A549 (cell line): ENCODE data around the gene EXO1.

Experiments
- CHD4 ChIP-seq: fragments of 200-600 bp; sonication (generic); IDR thresholded peaks from 2 replicates; pipeline ENCODE4 v1.6.1; 2016; ENCODE audit warnings: antibody characterized with exemption, mild to moderate bottlenecking, borderline replicate concordance
- CTCF ChIP-seq: fragments of >200 bp; sonication (Bioruptor Twin); formaldehyde crosslinking; IDR thresholded peaks from 3 replicates; pipeline ENCODE4 v1.5.1; 2016
- E2F6 ChIP-seq: IDR thresholded peaks from 2 replicates; pipeline ENCODE4 v1.6.1; 2012; ENCODE audit warnings: low read depth, borderline replicate concordance
- HDAC2 ChIP-seq: fragments of 200-600 bp; sonication (generic); IDR thresholded peaks from 2 replicates; pipeline ENCODE4 v1.6.1; 2016
- JUN ChIP-seq, 2 experiments: fragments of >200 bp; sonication (Bioruptor Twin); formaldehyde crosslinking; IDR thresholded peaks; 2 replicates in 1 of 2; 3 replicates in 1 of 2; pipeline ENCODE4 v1.6.1; 2016 to 2017
- MAX ChIP-seq: IDR thresholded peaks from 2 replicates; pipeline ENCODE4 v1.6.1; 2012
- NPAS2 ChIP-seq: fragments of 250-450 bp; sonication (Bioruptor Pico); IDR thresholded peaks from 2 replicates; pipeline ENCODE4 v1.8.0; 2022; ENCODE audit warnings: mild to moderate bottlenecking, moderate library complexity, borderline replicate concordance
- POLR2A ChIP-seq: IDR thresholded peaks from 2 replicates; pipeline ENCODE4 v1.6.1; 2012; ENCODE audit warnings: mild to moderate bottlenecking, low read length
- RFX5 ChIP-seq: fragments of 450-650 bp; IDR thresholded peaks from 2 replicates; pipeline ENCODE4 v1.7.1; 2014; ENCODE audit warnings: antibody characterized with exemption, mild to moderate bottlenecking, moderate library complexity
- SMC3 ChIP-seq: fragments of >200 bp; sonication (Bioruptor Twin); formaldehyde crosslinking; IDR thresholded peaks from 3 replicates; pipeline ENCODE4 v1.6.1; 2018; ENCODE audit warnings: inconsistent platforms
- ZFP36 ChIP-seq: fragments of 450-650 bp; IDR thresholded peaks from 2 replicates; pipeline ENCODE4 v1.6.1; 2014; ENCODE audit warnings: borderline replicate concordance; ENCODE audit not compliant: partially characterized antibody

GRCh38 chr1:241917487-241917886 is 69.5 kb downstream of the EXO1 start:
- TF ChIP-seq MAX: no peak
- TF ChIP-seq SMC3: no peak
- no peak for TF ChIP-seq HDAC2
- no peak for TF ChIP-seq ZFP36
- no peak for TF ChIP-seq JUN (IDR thresholded peaks at IDR 0.05)
- TF ChIP-seq POLR2A: no peak
- no peak for TF ChIP-seq RFX5
- no peak for TF ChIP-seq CTCF
- no peak for TF ChIP-seq CHD4
- TF ChIP-seq NPAS2 (CRISPR knock-in tag): no peak
- no peak for TF ChIP-seq E2F6
